HepG2 (cell line): ENCODE measurements around the gene CADPS.
"Not testable (repeated sequence)": the region's sequence is repeated elsewhere in the genome, so short reads cannot be mapped to it uniquely, and the experiment has no call there.

Experiments used
- CTCF ChIP-seq: sonication (generic); formaldehyde crosslinking; IDR thresholded peaks from 2 replicates; pipeline ENCODE4 v1.5.0; 2020; ENCODE audit warnings: mild to moderate bottlenecking, missing genetic modification reagents, moderate library complexity
- ELF3 ChIP-seq: IDR thresholded peaks from 2 replicates; pipeline ENCODE4 v1.6.1; 2016; ENCODE audit warnings: missing genetic modification reagents, missing compliant biosample characterization
- EP300 ChIP-seq, 3 experiments: sonication (generic) in 1 of 3; formaldehyde crosslinking in 1 of 3; IDR thresholded peaks; 2 replicates each; pipeline versions ENCODE4 v1.5.1 to v1.6.1; 2011 to 2020; ENCODE audit warnings: low read depth in 2 of 3, low read length in 2 of 3, borderline replicate concordance in 1 of 3, improper control_type of control experiment in 1 of 3, mild to moderate bottlenecking in 1 of 3, missing genetic modification reagents in 1 of 3, moderate library complexity in 1 of 3
- EZH2 ChIP-seq: conservative IDR thresholded peaks from 2 replicates; pipeline ENCODE4 v1.6.1; 2012; ENCODE audit warnings: mild to moderate bottlenecking, low read depth, low read length, moderate library complexity
- FIP1L1 ChIP-seq: fragments of 200-400 bp; formaldehyde crosslinking; IDR thresholded peaks from 2 replicates; pipeline ENCODE4 v1.6.1; 2018; ENCODE audit warnings: low read depth, mild to moderate bottlenecking, low read length, moderate library complexity, borderline replicate concordance; ENCODE audit not compliant: insufficient read depth
- FOXA1 ChIP-seq, 2 experiments: fragments of 450-650 bp in 1 of 2; sonication (generic) in 1 of 2; formaldehyde crosslinking in 1 of 2; IDR thresholded peaks; 2 replicates each; pipeline versions ENCODE4 v1.4.0 to v1.6.1; 2016 to 2020; ENCODE audit warnings: missing genetic modification reagents in 1 of 2
- HMGXB3 ChIP-seq: sonication (generic); formaldehyde crosslinking; IDR thresholded peaks from 2 replicates; pipeline ENCODE4 v1.4.0; 2020; ENCODE audit warnings: missing genetic modification reagents, borderline replicate concordance
- LCORL ChIP-seq, 2 experiments: fragments of 450-650 bp in 1 of 2; sonication (generic) in 1 of 2; formaldehyde crosslinking in 1 of 2; IDR thresholded peaks; 2 replicates each; pipeline versions ENCODE4 v1.5.0 to v1.6.1; 2017 to 2020; ENCODE audit warnings: antibody characterized with exemption in 1 of 2, missing genetic modification reagents in 1 of 2
- NFRKB ChIP-seq: fragments of 450-650 bp; IDR thresholded peaks from 2 replicates; pipeline ENCODE4 v1.6.1; 2017
- PHF8 ChIP-seq: sonication (generic); formaldehyde crosslinking; IDR thresholded peaks from 2 replicates; pipeline ENCODE4 v1.5.0; 2020; ENCODE audit warnings: missing genetic modification reagents
- TCF12 ChIP-seq, 2 experiments: fragments of 450-650 bp in 1 of 2; sonication (generic) in 1 of 2; formaldehyde crosslinking in 1 of 2; IDR thresholded peaks; 2 replicates each; pipeline versions ENCODE4 v1.6.1 to v1.8.0; 2017 to 2022; ENCODE audit warnings: antibody characterized with exemption in 1 of 2, mild to moderate bottlenecking in 1 of 2, missing genetic modification reagents in 1 of 2, moderate library complexity in 1 of 2
- XRCC5 ChIP-seq: fragments of 200-400 bp; formaldehyde crosslinking; optimal IDR thresholded peaks from 2 replicates; pipeline ENCODE3; 2017; ENCODE audit warnings: mild to moderate bottlenecking, low read length
- ZMAT5 ChIP-seq: sonication (generic); formaldehyde crosslinking; IDR thresholded peaks from 2 replicates; pipeline ENCODE4 v1.5.0; 2020; ENCODE audit warnings: mild to moderate bottlenecking, low read depth, missing genetic modification reagents, borderline replicate concordance

- not testable (repeated sequence) for TF ChIP-seq FIP1L1; ZMAT5 (CRISPR knock-in tag); EZH2; FOXA1 (IDR thresholded peaks at IDR 0.05); FOXA1 (CRISPR knock-in tag; IDR thresholded peaks at IDR 0.05); ELF3 (CRISPR knock-in tag); HMGXB3 (CRISPR knock-in tag); NFRKB; LCORL (IDR thresholded peaks at IDR 0.05); LCORL (CRISPR knock-in tag; IDR thresholded peaks at IDR 0.05); TCF12 (IDR thresholded peaks at IDR 0.05); TCF12 (CRISPR knock-in tag; IDR thresholded peaks at IDR 0.05); EP300 (IDR thresholded peaks at IDR 0.05; ENCODE audit: low read depth in 2 of 2, low read length in 2 of 2); EP300 (CRISPR knock-in tag; IDR thresholded peaks at IDR 0.05; ENCODE audit: borderline replicate concordance); CTCF; XRCC5; PHF8
These were observed 294.7 kb downstream of the CADPS start for GRCh38 chr3:62580485-62580884.
